GM18520 (cell line): Measurements from ENCODE around the gene MAEA.

Experiments
- ATAC-seq: cut with Tn5 transposase; IDR thresholded peaks from one replicate; pipeline ENCODE4 v1.9.1; 2021; ENCODE audit not compliant: unreplicated experiment

MAEA gene

GRCh38 chr4:1298461-1298860 is 8.8 kb downstream of the MAEA start:
- ATAC-seq: no peak

- no peak for ATAC-seq
These were observed 9.7 kb downstream of the MAEA start for GRCh38 chr4:1299301-1299860.

- no peak for ATAC-seq
These were observed 11.1 kb downstream of the MAEA start for GRCh38 chr4:1300466-1301455.

- ATAC-seq: no peak
These were observed 12.5 kb downstream of the MAEA start for GRCh38 chr4:1302159-1302558.

GRCh38 chr4:1305261-1305711 is 15.6 kb downstream of the MAEA start:
- ATAC-seq: no peak

DNA sequence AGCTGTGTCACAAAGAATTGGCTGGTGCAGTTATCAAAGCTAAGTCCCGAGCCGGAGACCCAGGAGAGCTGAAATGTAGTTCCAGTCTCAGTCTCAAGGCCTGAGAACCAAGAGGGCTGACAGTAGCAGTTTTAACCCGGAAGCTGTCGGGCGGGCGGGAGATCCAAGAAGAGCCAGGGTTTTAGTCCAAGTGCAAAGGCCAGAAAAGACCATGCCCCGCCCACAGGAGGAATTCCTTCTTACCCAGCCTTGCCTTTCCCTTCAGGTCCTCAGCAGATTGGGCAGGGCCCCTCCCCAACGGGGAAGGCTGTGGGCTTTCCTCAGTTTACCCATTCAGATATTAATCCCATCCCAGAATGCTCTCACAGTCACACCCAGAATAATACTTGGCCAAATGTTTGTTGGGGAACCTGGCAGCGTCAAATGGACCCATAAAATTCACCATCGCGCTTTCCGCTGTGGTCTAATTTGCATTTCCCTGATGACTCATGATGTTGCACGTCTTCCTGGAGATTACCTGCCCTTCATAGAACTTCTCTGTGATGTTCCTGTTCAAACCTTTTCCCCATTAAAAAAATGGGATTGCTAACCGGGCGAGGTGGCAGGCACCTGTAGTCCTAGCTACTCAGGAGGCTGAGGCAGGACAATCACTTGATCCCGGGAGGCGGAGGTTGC is 16.2 kb downstream of the MAEA start:
- ATAC-seq: no peak

GRCh38 chr4:1307951-1308735 is 18.5 kb downstream of the MAEA start:
- no peak for ATAC-seq

GRCh38 chr4:1309261-1310010 is 19.7 kb downstream of the MAEA start:
- ATAC-seq: no peak

DNA sequence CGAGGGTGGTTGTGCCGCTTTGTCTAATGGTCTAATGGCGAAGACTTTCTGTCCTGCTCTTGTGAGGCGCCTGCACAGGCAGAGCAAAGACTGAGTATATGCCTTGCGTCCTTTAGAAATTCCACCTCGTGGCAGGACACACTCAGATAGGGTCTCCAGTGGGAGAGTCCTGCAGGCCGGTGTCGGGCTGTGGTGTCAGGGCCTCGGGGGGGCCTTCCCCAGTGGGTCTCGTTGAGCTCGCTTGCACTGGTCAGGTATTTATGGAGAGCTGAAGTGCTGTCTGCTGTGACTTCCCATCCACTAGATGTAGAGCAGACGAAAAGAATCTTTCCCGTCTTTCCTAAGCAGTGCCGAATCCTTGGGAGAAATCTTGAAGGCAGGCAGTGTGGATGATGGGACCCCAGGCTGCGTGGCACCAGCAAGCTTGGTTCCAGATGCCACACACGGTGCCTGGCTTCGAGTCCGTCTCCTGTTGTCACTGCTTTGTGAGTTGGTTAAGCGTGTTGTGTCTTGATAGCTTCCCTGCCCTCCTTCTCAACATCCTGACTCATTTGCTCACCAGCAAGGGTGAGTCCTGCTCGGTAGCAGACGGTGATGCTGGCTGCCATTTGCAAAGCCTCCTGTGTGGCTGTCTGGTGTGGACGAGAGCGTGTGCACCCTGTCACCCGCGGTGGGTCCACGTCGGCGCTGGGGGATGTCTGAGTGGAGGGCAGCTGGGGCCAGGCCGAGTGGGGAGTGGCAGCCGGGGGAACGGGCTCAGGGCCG is 20.5 kb downstream of the MAEA start:
- ATAC-seq: no peak

GRCh38 chr4:1310796-1311631 is 21.3 kb downstream of the MAEA start:
- ATAC-seq: no peak

DNA sequence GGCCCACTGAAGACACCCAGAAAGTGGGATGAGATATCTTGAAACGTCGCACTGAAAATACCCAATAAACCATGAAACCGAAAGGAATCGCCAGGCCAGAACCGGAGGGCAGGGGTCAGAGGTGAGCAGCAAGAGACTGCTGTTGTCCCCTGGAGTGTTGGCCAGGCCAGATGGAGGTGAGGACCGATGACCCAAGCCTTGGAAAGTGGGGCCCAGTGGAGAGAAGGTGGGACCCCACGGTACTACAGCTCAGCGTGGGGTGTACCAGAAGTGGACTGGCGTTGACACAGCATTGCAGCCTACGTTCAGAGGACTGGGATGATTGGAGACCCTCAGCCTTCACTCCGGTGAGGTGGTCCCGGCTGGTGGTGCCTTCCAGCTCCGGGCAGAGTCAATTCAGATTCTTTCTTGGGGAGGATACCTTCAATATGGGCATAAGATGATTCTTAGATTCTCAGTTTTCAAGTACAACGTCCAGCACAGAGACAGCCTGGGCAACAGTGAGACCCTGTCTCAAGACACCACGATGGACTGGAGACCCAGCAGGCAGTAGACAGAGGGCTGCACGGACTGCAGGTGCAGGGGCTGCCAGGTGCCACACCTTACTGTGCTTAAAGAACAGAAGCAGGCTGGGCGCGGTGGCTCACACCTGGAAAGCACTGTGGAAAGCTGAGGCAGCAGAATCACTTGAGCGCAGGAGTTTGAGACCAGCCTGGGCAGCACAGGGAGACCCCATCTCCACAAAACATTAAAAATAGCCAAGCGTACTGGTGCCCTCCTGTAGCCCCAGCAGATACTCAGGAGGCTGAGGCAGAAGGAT is 23.3 kb downstream of the MAEA start:
- ATAC-seq: no peak

DNA sequence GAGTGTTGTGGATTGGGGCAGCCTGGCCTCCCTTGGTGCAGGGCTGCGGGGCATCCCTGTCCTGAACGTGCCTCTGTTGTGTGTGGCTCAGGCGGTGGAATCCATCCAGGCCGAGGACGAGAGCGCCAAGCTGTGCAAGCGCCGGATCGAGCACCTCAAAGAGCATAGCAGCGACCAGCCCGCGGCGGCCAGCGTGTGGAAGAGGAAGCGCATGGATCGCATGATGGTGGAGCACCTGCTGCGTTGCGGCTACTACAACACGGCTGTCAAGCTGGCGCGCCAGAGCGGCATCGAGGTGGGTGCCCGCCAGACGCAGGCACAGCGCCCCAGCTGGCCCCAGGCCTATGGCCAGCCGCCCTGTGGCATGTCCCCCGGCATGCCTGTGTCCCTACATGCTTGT is 25.6 kb downstream of the MAEA start:
- ATAC-seq: no peak

DNA sequence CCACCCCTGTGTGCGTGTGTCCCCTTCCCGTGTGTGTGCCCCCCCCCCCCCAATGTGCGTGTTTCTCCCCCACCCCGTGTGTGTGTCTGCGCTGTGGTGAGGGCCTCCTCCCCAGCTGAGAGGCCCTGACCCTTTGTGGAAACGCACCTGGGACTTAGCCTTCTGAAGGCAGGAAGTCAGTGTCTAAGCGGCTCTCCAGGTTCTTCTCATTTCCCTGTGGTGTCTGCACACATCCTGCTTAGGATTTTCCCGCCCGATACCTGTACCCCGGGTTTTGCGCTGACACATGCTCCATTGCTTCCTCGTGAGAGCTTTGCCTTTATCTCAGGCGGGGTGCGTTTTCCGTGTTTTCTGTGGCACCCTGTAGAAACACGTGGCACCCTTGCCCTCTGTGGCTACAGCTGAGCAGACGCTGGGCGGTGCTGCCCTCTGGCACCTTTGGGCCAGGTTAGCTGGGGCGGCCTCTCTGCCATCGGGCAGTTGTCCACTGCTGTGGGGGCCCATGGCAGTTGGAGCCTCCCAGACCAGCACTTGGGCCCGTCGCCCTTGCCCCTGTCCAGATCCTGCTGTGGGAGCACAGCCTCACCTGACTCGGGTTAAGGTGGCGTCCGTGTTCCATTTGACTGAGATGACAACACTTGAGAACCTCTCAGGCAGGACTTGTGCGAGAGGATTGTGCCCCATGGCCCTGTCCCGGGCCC is 26.3 kb downstream of the MAEA start:
- no peak for ATAC-seq

DNA sequence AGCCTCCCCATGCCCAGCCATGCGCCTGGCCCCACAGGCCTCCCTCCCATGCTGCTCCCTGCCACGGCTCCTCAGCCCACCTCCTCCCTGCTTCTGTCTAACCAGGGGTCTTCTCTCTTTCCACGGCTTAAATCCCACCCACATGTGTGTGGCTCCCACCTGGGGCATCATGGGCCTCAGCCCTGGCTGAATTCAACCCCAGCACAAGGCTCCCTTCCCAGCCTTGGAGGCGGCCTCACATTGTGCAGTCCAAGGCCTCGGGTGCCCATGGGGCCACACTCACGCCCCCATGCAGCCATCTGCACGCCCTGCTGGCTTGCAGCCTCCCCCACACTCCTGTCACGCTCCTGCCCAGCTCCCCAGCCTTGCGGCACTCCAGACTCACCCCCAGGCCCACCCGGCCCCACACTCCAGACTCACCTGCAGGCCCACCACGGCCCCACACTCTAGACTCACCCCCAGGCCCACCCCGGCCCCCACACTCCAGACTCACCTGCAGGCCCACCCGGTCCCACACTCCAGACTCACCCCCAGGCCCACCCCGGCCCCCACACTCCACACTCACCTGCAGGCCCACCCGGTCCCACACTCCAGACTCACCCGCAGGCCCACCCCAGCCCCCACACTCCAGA is 27.0 kb downstream of the MAEA start:
- no peak for ATAC-seq

DNA sequence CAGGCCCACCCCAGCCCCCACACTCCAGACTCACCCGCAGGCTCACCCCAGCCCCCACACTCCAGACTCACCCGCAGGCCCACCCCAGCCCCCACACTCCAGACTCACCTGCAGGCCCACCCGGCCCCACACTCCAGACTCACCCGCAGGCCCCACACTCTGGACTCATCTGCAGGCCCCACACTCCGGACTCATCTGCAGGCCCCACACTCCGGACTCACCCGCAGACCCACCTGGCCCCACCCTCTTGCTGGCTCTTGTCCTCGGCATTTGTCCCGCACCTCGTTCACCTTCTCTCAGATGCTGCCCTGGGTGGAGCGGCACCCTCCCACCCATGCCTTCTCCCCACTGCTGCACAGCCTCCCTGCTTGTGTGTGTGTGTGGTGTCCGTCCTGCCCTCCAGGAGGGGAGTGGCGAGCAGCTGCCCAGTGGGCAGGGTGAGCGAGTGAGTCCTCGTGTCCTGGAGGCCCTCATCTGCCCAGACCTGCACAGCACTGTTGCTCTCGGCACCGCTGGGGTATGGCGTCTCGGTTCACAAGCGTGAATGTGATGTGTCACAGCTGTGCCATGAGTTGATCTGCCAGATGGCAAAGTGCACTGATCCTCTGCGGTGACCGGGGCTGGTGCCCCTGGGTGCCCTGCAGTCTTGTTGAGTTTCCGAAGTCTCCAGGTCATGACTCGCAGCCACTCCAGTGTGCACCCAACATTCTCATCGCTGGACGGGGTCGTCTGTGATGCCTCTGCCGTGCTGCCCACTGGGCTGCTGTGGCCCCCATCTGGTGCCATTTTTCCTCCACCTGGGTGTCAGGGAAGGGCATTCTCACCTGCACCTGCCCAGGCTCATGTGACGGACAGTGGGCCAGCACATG is 27.7 kb downstream of the MAEA start:
- ATAC-seq: no peak

DNA sequence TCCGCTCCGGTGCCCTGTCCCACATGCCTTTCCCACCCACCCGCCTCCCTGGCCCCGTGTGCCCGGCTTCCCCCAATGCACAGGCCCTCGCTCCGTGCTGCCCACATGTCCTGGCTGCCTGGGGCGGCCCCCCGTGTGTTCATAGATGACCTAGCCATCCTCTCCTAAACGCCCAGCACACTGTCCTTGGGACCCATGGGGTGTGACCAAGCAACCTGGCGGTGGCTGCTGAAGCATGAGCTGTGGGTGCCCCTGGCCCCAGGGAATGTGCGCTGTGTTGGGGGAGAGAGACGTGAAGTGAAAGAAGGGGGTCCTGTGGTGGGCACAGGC is 28.3 kb downstream of the MAEA start:
- ATAC-seq: no peak
